ENCODE data around the gene TTC17.

DNA sequence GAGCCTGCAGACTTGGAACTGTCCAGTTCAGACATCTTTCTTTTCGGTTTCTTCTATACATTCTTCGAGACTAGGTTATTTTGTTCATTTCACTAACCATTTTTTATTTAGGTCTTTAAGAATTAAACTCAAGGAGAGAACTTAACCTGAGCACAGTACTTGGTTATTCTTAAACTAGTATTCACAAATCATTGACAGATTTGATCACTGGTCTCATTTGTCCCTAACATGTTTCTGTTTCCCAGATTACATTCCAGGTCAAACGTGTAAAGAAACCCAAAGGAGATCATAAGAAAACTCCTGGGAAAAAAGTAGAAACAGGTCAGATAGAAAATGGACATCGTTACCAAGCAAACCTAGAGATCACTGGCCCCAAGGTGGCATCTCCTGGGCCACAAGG lies 85.1 kb downstream of the TTC17 start:
- no peak for TF ChIP-seq EZH2 (IDR thresholded peaks at IDR 0.05; ENCODE audit: borderline replicate concordance, insufficient read depth, low read depth, low read length, poor library complexity, severe bottlenecking)
- no peak for TF ChIP-seq CTCF (IDR thresholded peaks at IDR 0.05)
